ENCODE measurements around the gene RAD9A.

GRCh38 chr11:67395555-67396258 is 3.9 kb downstream of the RAD9A start:
- no peak for TF ChIP-seq POLR2A (IDR thresholded peaks at IDR 0.05; ENCODE audit: low read depth, low read length)
- TF ChIP-seq CTCF (conservative IDR thresholded peaks at IDR 0.05; ENCODE audit: low read depth, low read length): no peak
- TF ChIP-seq MXI1 (IDR thresholded peaks at IDR 0.05; ENCODE audit: borderline replicate concordance, low read depth, low read length): no peak
- TF ChIP-seq RAD21 (IDR thresholded peaks at IDR 0.05; ENCODE audit: low read length): no peak
- TF ChIP-seq SMC3 (IDR thresholded peaks at IDR 0.05; ENCODE audit: low read depth, low read length): no peak
- TF ChIP-seq MAZ (IDR thresholded peaks at IDR 0.05; ENCODE audit: borderline replicate concordance, low read depth, low read length): no peak
- TF ChIP-seq RFX5 (IDR thresholded peaks at IDR 0.05; ENCODE audit: low read depth, low read length): no peak
- peak; percentile 67 for TF ChIP-seq MAFK (IDR thresholded peaks at IDR 0.05; ENCODE audit: low read depth, low read length)
- no peak for TF ChIP-seq BHLHE40 (IDR thresholded peaks at IDR 0.05; ENCODE audit: low read depth, low read length)
- TF ChIP-seq CHD1 (IDR thresholded peaks at IDR 0.05; ENCODE audit: low read depth, low read length): no peak
- no peak for TF ChIP-seq CEBPB (IDR thresholded peaks at IDR 0.05; ENCODE audit: low read depth, low read length)
- no peak for TF ChIP-seq RCOR1 (IDR thresholded peaks at IDR 0.05; ENCODE audit: insufficient replicate concordance, low read length)
- TF ChIP-seq NFE2L2 (IDR thresholded peaks at IDR 0.05; ENCODE audit: low read depth, low read length): no peak
